G401.6 (cell line): ENCODE results near the gene STS.

Experiments used
- FAIRE-seq: peaks from 2 replicates; lab custom pipeline; 2012; peaks lifted over from hg19 to GRCh38; lab: Jason Lieb, UNC

Gene STS

DNA sequence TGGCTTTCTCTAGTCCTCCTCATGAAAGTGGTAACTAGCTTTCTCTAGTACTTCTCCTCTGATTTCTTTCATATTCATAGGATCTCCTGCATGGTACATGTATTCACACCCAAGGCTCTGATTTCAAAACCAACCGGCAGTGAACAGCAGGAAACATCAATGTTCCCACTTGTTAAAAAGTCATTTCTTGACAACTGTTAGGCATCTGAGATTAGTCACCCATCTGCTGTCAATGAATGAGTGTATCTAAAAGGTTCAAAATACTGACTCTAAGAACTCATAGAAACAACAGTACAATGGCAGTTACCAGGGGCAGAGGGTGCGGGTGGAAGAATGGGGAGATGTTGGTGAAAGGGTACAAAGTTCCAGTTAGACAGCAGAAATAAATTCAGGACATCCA, 31.9 kb downstream of the STS start:
- FAIRE-seq: no peak

- FAIRE-seq: no peak
These were observed 37.3 kb downstream of the STS start for GRCh38 chrX:7184816-7185215.

DNA sequence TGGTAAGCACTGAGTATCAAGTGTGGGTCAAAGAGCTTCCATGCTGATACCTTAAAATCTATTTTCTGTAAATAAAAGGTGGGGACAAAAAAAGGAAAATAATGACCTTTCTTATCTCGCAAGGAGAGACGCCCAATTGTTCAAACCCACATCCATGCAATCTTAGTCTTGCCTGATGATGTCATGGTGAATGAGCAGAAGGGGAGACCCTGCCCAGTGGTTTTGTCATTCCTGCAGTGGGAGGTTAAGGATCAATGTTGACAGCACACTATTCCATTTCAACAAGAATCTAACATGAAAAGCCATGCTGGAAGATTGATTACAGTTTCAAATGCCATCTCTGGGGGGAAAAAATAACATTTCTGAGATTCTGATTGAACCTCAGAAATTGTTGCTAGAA, 41.2 kb downstream of the STS start:
- no peak for FAIRE-seq

GRCh38 chrX:7190157-7190556, 42.6 kb downstream of the STS start:
- no peak for FAIRE-seq

DNA sequence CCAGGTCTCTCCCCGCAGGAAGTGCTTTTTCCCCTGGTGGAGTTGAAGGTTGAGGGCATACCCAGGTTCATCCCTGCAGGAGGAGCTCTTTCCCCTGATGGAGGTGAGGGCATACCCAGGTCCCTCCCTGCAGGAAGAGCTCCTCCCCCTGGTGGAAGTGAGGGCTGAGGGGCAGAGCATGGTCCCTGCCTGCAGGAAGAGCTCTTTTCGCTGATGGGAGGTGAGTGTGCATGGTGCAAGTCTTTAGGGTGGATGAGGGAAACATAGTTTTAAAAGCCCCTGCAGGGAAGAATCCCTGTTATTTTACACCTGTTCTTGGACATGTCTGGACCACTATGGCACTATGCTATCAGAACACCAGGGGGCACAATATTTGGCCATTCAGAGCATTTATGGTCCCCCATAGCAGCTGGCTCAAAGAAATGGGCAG, 44.2 kb downstream of the STS start:
- no peak for FAIRE-seq

- no peak for FAIRE-seq
These were observed 45.4 kb downstream of the STS start for GRCh38 chrX:7192871-7193270.

GRCh38 chrX:7194606-7195005, 47.1 kb downstream of the STS start:
- no peak for FAIRE-seq
